ENCODE measurements around the gene TGFB3. TPM values are rescaled to one million over a fixed set of nuclear protein-coding genes. Genes with fewer than 3 reads are reported as not detected.
"Not testable (repeated sequence)": the region's sequence is repeated elsewhere in the genome, so short reads cannot be mapped to it uniquely, and the experiment has no call there.

The TGFB3 gene
- total RNA-seq, 6 experiments from 2014 or later: 4.3 to 60.1 (median 6.5) TPM

- TF ChIP-seq CTCF (IDR thresholded peaks at IDR 0.05) (no peak), POLR2A (IDR thresholded peaks at IDR 0.05) (no peak)
- H3K27me3 ChIP-seq: no peaks in the 10 kb centered on the region
- ATAC-seq: no peak
- intact Hi-C loops (cut with DNase I): no loop called here
- no peaks in the 10 kb centered on the region for H3K9me3 ChIP-seq
- H3K27ac ChIP-seq: no peak overlapping the region
- no peak for DNase-seq
- H3K36me3 ChIP-seq: no peaks in the 10 kb centered on the region
- no peak overlapping the region for H3K4me3 ChIP-seq
- WGBS (ENCODE audit: insufficient coverage, low coverage, low lambda C conversion rate, missing lambda C conversion rate): 95% methylated on average over 4 of the region's 4 CpGs
- H3K4me1 ChIP-seq: no peaks in the 10 kb centered on the region
Measured at GRCh38 chr14:75926431-75927115, 55.2 kb downstream of the TGFB3 start.

- WGBS (ENCODE audit: insufficient coverage, low coverage, low lambda C conversion rate, missing lambda C conversion rate): 100% methylated on average over 1 of the region's 54 CpGs
- intact Hi-C loops (cut with DNase I); H3K36me3 ChIP-seq; H3K27me3 ChIP-seq; H3K4me1 ChIP-seq; H3K4me3 ChIP-seq; DNase-seq; H3K27ac ChIP-seq; ATAC-seq; H3K9me3 ChIP-seq: not testable (repeated sequence)
Measured at GRCh38 chr14:75925141-75925840, 56.5 kb downstream of the TGFB3 start.

GRCh38 chr14:75920421-75920820 lies 61.4 kb downstream of the TGFB3 start:
- ATAC-seq; H3K9me3 ChIP-seq; DNase-seq; H3K27me3 ChIP-seq; H3K4me3 ChIP-seq; intact Hi-C loops (cut with DNase I); H3K4me1 ChIP-seq; H3K27ac ChIP-seq; H3K36me3 ChIP-seq: not testable (repeated sequence)
- 90% methylated on average over 4 of the region's 4 CpGs for WGBS (ENCODE audit: insufficient coverage, low coverage, low lambda C conversion rate, missing lambda C conversion rate)

GRCh38 chr14:75917946-75918335 lies 63.9 kb downstream of the TGFB3 start:
- ATAC-seq (no peak), DNase-seq (no peak)
- Histone ChIP-seq H3K27me3 (no peaks in the 10 kb centered on the region), H3K9me3 (no peaks in the 10 kb centered on the region), H3K27ac (no peak overlapping the region), H3K4me3 (no peak overlapping the region), H3K36me3 (no peaks in the 10 kb centered on the region), H3K4me1 (no peaks in the 10 kb centered on the region)
- intact Hi-C loops (cut with DNase I): no loop called here
- 60% methylated on average over 1 of the region's 1 CpG for WGBS (ENCODE audit: insufficient coverage, low coverage, low lambda C conversion rate, missing lambda C conversion rate)
- TF ChIP-seq POLR2A (IDR thresholded peaks at IDR 0.05) (no peak), CTCF (IDR thresholded peaks at IDR 0.05) (no peak)

- Histone ChIP-seq H3K9me3 (no peaks in the 10 kb centered on the region), H3K4me1 (no peaks in the 10 kb centered on the region), H3K4me3 (no peak overlapping the region), H3K36me3 (no peaks in the 10 kb centered on the region), H3K27me3 (no peaks in the 10 kb centered on the region), H3K27ac (no peak overlapping the region)
- DNase-seq (no peak), ATAC-seq (no peak)
- intact Hi-C loops (cut with DNase I): no loop called here
- WGBS (ENCODE audit: insufficient coverage, low coverage, low lambda C conversion rate, missing lambda C conversion rate): 90% methylated on average over 8 of the region's 10 CpGs
- TF ChIP-seq CTCF (IDR thresholded peaks at IDR 0.05) (no peak), POLR2A (IDR thresholded peaks at IDR 0.05) (no peak)
Measured at GRCh38 chr14:75917322-75917945, 64.4 kb downstream of the TGFB3 start.
